ENCODE data around the gene BST1. TPM values are rescaled to one million over a fixed set of nuclear protein-coding genes. Genes with fewer than 3 reads are reported as not detected.
"Not testable (repeated sequence)": the region's sequence is repeated elsewhere in the genome, so short reads cannot be mapped to it uniquely, and the experiment has no call there.

Gene BST1
- total RNA-seq, 1 experiment from 2014 or later = 14.2 TPM

- DNase-seq (ENCODE audit: low read depth in 1 of 2, low spot score in 2 of 2) = peak in 1 of 2 experiments; percentile 23
- no peak overlapping the region for H3K4me3 ChIP-seq
- H3K27ac ChIP-seq = no peak overlapping the region
- H3K27me3 ChIP-seq (replicated peaks) = no peaks in the 10 kb centered on the region
- no peaks in the 10 kb centered on the region for H3K36me3 ChIP-seq
- H3K4me1 ChIP-seq (replicated peaks) = no peaks in the 10 kb centered on the region
- no peaks in the 10 kb centered on the region for H3K9me3 ChIP-seq (replicated peaks)
Observed at GRCh38 chr4:15729910-15730533, 27.2 kb downstream of the BST1 start.

- not testable (repeated sequence) for H3K36me3 ChIP-seq; H3K9me3 ChIP-seq (replicated peaks); H3K4me1 ChIP-seq (replicated peaks); H3K4me3 ChIP-seq; DNase-seq (ENCODE audit: low read depth in 1 of 2, low spot score in 2 of 2); H3K27ac ChIP-seq; H3K27me3 ChIP-seq (replicated peaks)
Observed at GRCh38 chr4:15733061-15733460, 30.2 kb downstream of the BST1 start.

- Histone ChIP-seq H3K4me3 (no peak overlapping the region), H3K9me3 (replicated peaks) (no peaks in the 10 kb centered on the region), H3K27ac (no peak overlapping the region), H3K4me1 (replicated peaks) (no peaks in the 10 kb centered on the region), H3K36me3 (no peaks in the 10 kb centered on the region), H3K27me3 (replicated peaks) (no peaks in the 10 kb centered on the region)
- DNase-seq (ENCODE audit: low read depth in 1 of 2, low spot score in 2 of 2) = no peak
Observed at GRCh38 chr4:15735536-15735935, 32.7 kb downstream of the BST1 start.

- H3K4me1 ChIP-seq (replicated peaks) = no peaks in the 10 kb centered on the region
- H3K4me3 ChIP-seq = no peak overlapping the region
- DNase-seq (ENCODE audit: low read depth in 1 of 2, low spot score in 2 of 2) = no peak
- H3K36me3 ChIP-seq = no peaks in the 10 kb centered on the region
- no peaks in the 10 kb centered on the region for H3K9me3 ChIP-seq (replicated peaks)
- no peak overlapping the region for H3K27ac ChIP-seq
- no peaks in the 10 kb centered on the region for H3K27me3 ChIP-seq (replicated peaks)
Observed at GRCh38 chr4:15736514-15737050, 33.7 kb downstream of the BST1 start.

GRCh38 chr4:15737255-15737654, 34.4 kb downstream of the BST1 start:
- Histone ChIP-seq H3K9me3 (replicated peaks) (no peaks in the 10 kb centered on the region), H3K4me3 (no peak overlapping the region), H3K27ac (no peak overlapping the region), H3K27me3 (replicated peaks) (no peaks in the 10 kb centered on the region), H3K4me1 (replicated peaks) (no peaks in the 10 kb centered on the region), H3K36me3 (no peaks in the 10 kb centered on the region)
- no peak for DNase-seq (ENCODE audit: low read depth in 1 of 2, low spot score in 2 of 2)

DNA sequence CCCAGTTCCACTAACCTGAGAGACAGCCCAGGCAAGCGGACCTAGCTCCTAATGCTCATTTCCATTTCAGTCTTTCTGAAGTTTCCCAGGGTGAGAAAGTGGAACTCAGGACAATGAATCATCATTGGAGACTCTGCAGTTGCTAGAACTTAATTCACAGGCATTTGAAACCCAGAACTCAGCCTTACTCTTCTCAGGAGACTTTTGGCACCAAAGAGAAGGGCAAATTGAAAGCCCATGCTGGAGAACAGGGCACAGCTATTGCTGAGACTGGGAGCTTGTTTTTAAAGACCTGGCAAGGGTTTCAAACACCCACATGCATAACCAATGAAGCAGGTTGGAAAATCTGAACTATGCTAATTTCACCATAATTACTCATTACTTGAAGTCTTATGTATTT, 36.0 kb downstream of the BST1 start:
- Histone ChIP-seq H3K36me3 (no peaks in the 10 kb centered on the region), H3K27ac (no peak overlapping the region), H3K9me3 (replicated peaks) (no peaks in the 10 kb centered on the region), H3K27me3 (replicated peaks) (no peaks in the 10 kb centered on the region), H3K4me3 (no peak overlapping the region), H3K4me1 (replicated peaks) (no peaks in the 10 kb centered on the region)
- no peak for DNase-seq (ENCODE audit: low read depth in 1 of 2, low spot score in 2 of 2)

DNA sequence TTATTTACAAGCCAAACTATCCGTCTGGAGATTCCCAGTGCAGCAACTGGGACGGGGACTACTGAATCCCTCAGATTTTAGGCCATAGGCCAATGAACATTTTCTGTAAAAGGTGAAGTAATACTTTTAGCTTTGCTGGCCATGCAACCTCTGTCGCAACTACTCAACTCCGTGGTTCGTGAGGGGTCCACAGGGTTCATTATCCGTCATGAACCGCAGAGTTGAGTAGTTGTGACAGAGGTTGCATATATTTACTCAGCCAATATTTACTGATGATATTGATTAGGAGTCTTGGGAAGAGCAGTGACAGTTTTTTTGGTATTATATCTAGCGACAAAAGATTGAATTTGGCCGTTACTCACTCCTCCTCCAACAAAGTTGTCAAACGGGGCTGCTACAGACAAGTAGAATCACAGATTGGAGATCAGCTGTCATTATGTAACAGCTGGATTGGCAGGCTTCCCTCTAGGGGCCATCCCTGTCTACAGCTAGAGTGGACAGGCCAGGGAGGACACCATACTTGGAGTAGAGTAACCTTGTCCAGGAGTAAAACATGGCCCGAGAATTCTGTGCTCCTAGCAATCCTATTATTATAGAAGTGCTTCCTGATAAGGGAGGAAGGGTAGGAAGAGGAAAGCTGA, 38.0 kb downstream of the BST1 start:
- no peak for DNase-seq (ENCODE audit: low read depth in 1 of 2, low spot score in 2 of 2)
- Histone ChIP-seq H3K9me3 (replicated peaks) (no peaks in the 10 kb centered on the region), H3K4me1 (replicated peaks) (no peaks in the 10 kb centered on the region), H3K4me3 (no peak overlapping the region), H3K27ac (no peak overlapping the region), H3K36me3 (no peaks in the 10 kb centered on the region), H3K27me3 (replicated peaks) (no peaks in the 10 kb centered on the region)

DNA sequence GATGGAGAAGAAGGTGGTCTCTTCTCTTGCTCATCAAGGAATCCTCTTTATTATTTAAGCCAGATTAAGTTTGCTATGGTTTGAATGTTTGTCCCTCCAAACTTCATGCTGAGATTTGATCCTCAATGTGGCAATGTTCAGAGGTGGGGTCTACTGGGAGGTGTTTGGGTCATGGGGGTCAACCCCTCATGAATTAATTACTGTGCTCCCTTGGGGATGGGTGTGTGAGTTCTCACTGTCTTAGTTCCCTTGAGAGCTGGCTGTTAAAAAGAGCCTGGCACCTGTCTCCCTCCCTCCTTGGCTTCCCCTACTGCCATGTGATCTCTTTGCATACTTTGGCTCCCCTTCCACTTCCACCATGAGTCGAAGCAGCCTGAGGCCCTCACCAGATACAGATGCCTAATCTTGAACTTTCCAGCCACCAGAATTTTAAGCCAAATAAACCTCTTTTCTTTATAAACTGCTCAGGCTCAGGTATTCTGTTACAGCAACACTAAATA, 39.3 kb downstream of the BST1 start:
- H3K4me3 ChIP-seq = no peak overlapping the region
- DNase-seq (ENCODE audit: low read depth in 1 of 2, low spot score in 2 of 2) = no peak
- no peaks in the 10 kb centered on the region for H3K4me1 ChIP-seq (replicated peaks)
- no peaks in the 10 kb centered on the region for H3K36me3 ChIP-seq
- no peaks in the 10 kb centered on the region for H3K27me3 ChIP-seq (replicated peaks)
- H3K27ac ChIP-seq = no peak overlapping the region
- no peaks in the 10 kb centered on the region for H3K9me3 ChIP-seq (replicated peaks)

DNA sequence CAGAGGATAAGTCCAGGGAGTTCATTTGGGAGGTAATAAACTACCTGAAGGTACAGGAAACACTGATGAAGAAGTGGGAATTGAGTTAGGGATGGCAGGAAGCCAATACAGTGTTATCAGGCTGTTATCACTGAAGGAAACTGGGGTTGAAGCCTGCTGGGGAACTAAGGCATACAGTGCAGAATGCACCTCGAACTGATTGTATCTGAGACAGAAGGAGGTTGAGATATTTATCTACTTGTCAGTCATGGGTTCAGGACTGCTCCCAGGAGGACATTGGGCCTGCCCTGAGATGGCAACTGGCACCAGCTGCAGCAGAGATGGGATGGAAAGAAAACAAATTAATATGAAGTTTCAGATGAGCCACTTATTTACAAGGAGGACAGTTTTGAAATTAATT, 39.8 kb downstream of the BST1 start:
- Histone ChIP-seq H3K27ac (no peak overlapping the region), H3K4me1 (replicated peaks) (no peaks in the 10 kb centered on the region), H3K36me3 (no peaks in the 10 kb centered on the region), H3K9me3 (replicated peaks) (no peaks in the 10 kb centered on the region), H3K27me3 (replicated peaks) (no peaks in the 10 kb centered on the region), H3K4me3 (no peak overlapping the region)
- no peak for DNase-seq (ENCODE audit: low read depth in 1 of 2, low spot score in 2 of 2)

- Histone ChIP-seq H3K27me3 (replicated peaks) (no peaks in the 10 kb centered on the region), H3K27ac (no peak overlapping the region), H3K4me3 (no peak overlapping the region), H3K4me1 (replicated peaks) (no peaks in the 10 kb centered on the region), H3K9me3 (replicated peaks) (no peaks in the 10 kb centered on the region), H3K36me3 (no peaks in the 10 kb centered on the region)
- DNase-seq (ENCODE audit: low read depth in 1 of 2, low spot score in 2 of 2) = no peak
Observed at GRCh38 chr4:15744016-15744545, 41.2 kb downstream of the BST1 start.

DNA sequence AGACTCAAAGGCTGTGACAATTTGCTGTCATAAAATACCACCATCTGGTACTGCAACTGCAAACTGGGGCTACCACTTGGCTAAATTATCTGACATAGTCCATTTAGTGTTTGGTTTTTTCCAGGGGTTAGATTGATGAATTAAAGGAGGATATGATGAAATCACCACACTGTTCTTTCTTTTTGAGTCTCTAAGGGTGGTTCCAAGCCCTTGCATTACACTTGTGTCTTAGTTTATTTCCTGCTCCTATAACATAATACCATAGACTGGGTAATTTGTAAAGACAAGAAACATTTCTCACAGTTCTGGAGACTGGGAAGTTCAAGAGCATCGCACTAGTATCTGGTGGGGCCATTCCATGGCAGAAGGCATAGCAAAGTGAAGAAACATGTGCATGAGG, 43.2 kb downstream of the BST1 start:
- no peak for DNase-seq (ENCODE audit: low read depth in 1 of 2, low spot score in 2 of 2)
- H3K27ac ChIP-seq = no peak overlapping the region
- no peaks in the 10 kb centered on the region for H3K27me3 ChIP-seq (replicated peaks)
- H3K4me1 ChIP-seq (replicated peaks) = no peaks in the 10 kb centered on the region
- no peak overlapping the region for H3K4me3 ChIP-seq
- H3K9me3 ChIP-seq (replicated peaks) = no peaks in the 10 kb centered on the region
- no peaks in the 10 kb centered on the region for H3K36me3 ChIP-seq

DNA sequence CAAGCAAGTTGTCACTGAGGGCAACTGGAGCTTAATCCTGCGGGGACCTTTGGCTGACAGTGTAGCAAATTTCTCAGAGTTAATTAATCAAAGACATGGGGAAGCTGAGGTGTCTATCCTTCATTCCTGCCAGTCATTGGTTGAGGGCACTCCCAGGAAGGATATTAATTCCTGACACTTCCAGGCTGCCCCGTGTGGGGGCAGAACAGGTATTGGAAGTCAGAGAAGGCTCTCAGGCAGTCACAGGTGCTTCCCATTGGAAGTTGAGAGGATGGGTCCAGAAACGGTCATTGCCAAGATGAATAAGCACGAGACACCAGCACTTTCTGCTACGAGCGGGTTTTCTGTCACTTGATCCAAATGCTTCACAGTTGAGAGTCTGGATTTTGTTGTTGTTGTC, 46.1 kb downstream of the BST1 start:
- H3K4me1 ChIP-seq (replicated peaks) = peaks cover 6% of the 10 kb centered on the region
- H3K27ac ChIP-seq = no peak overlapping the region
- no peaks in the 10 kb centered on the region for H3K36me3 ChIP-seq
- no peaks in the 10 kb centered on the region for H3K9me3 ChIP-seq (replicated peaks)
- H3K27me3 ChIP-seq (replicated peaks) = no peaks in the 10 kb centered on the region
- DNase-seq (ENCODE audit: low read depth in 1 of 2, low spot score in 2 of 2) = no peak
- no peak overlapping the region for H3K4me3 ChIP-seq

- no peak for DNase-seq (ENCODE audit: low read depth in 1 of 2, low spot score in 2 of 2)
- no peaks in the 10 kb centered on the region for H3K9me3 ChIP-seq (replicated peaks)
- H3K4me1 ChIP-seq (replicated peaks) = peaks cover 26% of the 10 kb centered on the region
- no peaks in the 10 kb centered on the region for H3K36me3 ChIP-seq
- no peak overlapping the region for H3K4me3 ChIP-seq
- no peak overlapping the region for H3K27ac ChIP-seq
- no peaks in the 10 kb centered on the region for H3K27me3 ChIP-seq (replicated peaks)
Observed at GRCh38 chr4:15751153-15751552, 48.3 kb downstream of the BST1 start.

DNA sequence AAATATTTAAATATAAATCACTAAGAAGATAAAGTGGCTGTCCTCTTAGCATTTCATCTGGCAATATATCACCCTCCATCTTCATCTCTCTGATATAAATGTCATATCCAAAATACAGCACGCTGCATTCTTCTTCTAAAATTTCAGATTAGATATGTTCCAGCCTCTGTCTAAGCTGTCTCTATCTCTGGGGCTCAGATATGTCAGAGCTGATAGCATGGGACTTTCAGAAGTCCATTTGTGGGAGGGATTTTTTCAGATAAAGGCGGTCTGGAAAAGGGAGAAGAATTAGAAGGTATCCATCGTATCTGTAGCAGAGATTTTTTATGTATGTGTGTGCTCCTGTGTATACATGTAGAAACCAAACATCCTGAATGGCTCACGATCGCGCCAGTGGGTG, 50.2 kb downstream of the BST1 start:
- DNase-seq (ENCODE audit: low read depth in 1 of 2, low spot score in 2 of 2) = no peak
- Histone ChIP-seq H3K27me3 (replicated peaks) (no peaks in the 10 kb centered on the region), H3K36me3 (no peaks in the 10 kb centered on the region), H3K27ac (no peak overlapping the region), H3K9me3 (replicated peaks) (no peaks in the 10 kb centered on the region), H3K4me1 (replicated peaks) (peaks cover 36% of the 10 kb centered on the region), H3K4me3 (no peak overlapping the region)

Measured in SJSA1 (cell line).